Hepatocyte (in vitro differentiated cells): ENCODE measurements around the gene DSTYK.

Experiments
- CTCF ChIP-seq: fragments of 200-600 bp; sonication (generic); IDR thresholded peaks from 2 replicates; pipeline ENCODE4 v1.5.1; 2016; ENCODE audit warnings: antibody characterized with exemption, mild to moderate bottlenecking; ENCODE audit not compliant: poor library complexity
- EZH2 ChIP-seq: fragments of 200-600 bp; sonication (generic); IDR thresholded peaks from 2 replicates; pipeline ENCODE4 v1.6.1; 2016; ENCODE audit warnings: antibody characterized with exemption, mild to moderate bottlenecking, borderline replicate concordance
- EZH2phosphoT487 ChIP-seq: fragments of 200-600 bp; sonication (generic); IDR thresholded peaks from one replicate; pipeline ENCODE4 v1.6.1; 2018; ENCODE audit warnings: antibody characterized with exemption, mild to moderate bottlenecking, low read depth, moderate library complexity; ENCODE audit not compliant: unreplicated experiment, severe bottlenecking

GRCh38 chr1:205211169-205211838 lies at the start of gene DSTYK:
- no peak for TF ChIP-seq CTCF
- no peak for TF ChIP-seq EZH2
- TF ChIP-seq EZH2phosphoT487 = no peak
